Brain pericyte (primary cell): ENCODE measurements around the gene THSD4.

Experiments used
- DNase-seq: peaks from one replicate; pipeline ENCODE4 v3.0.0-alpha.2; 2012; ENCODE audit warnings: low read depth, low spot score

The THSD4 gene

GRCh38 chr15:71779073-71779797, 664.0 kb downstream of the THSD4 start:
- no peak for DNase-seq

- no peak for DNase-seq
Measured at GRCh38 chr15:71780115-71780976, 665.1 kb downstream of the THSD4 start.

GRCh38 chr15:71781179-71781964, 666.1 kb downstream of the THSD4 start:
- DNase-seq: no peak

- no peak for DNase-seq
Measured at GRCh38 chr15:71781965-71782265, 666.6 kb downstream of the THSD4 start.

GRCh38 chr15:71782422-71783165, 667.3 kb downstream of the THSD4 start:
- no peak for DNase-seq

GRCh38 chr15:71784719-71785118, 669.4 kb downstream of the THSD4 start:
- no peak for DNase-seq

- DNase-seq: no peak
Measured at GRCh38 chr15:71785996-71786395, 670.7 kb downstream of the THSD4 start.

- DNase-seq: no peak
Measured at GRCh38 chr15:71786673-71787072, 671.4 kb downstream of the THSD4 start.

- no peak for DNase-seq
Measured at GRCh38 chr15:71788646-71789579, 673.6 kb downstream of the THSD4 start.

- no peak for DNase-seq
Measured at GRCh38 chr15:71789616-71790015, 674.3 kb downstream of the THSD4 start.

GRCh38 chr15:71790081-71790480, 674.8 kb downstream of the THSD4 start:
- no peak for DNase-seq

GRCh38 chr15:71791975-71792374, 676.7 kb downstream of the THSD4 start:
- no peak for DNase-seq

GRCh38 chr15:71792521-71792920, 677.2 kb downstream of the THSD4 start:
- DNase-seq: no peak

GRCh38 chr15:71798641-71799040, 683.4 kb downstream of the THSD4 start:
- DNase-seq: no peak

- DNase-seq: no peak
Measured at GRCh38 chr15:71800190-71800589, 684.9 kb downstream of the THSD4 start.

GRCh38 chr15:71800835-71801745, 685.8 kb downstream of the THSD4 start:
- peak; percentile 79 for DNase-seq

- no peak for DNase-seq
Measured at GRCh38 chr15:71801935-71802655, 686.8 kb downstream of the THSD4 start.

GRCh38 chr15:71802770-71803169, 687.5 kb downstream of the THSD4 start:
- DNase-seq: no peak

GRCh38 chr15:71804226-71804625, 689.0 kb downstream of the THSD4 start:
- DNase-seq: no peak
